Right atrium auricular region (tissue), 2 donors: ENCODE results near the gene BTF3L4. TPM values are rescaled to one million over a fixed set of nuclear protein-coding genes. Genes with fewer than 3 reads are reported as not detected.

Experiments used
- DNase-seq: peaks from one replicate; pipeline ENCODE4 v3.0.0-alpha.2; 2019; ENCODE audit warnings: low spot score
- H3K27ac ChIP-seq, 2 donors: fragments of 200-600 bp; sonication (generic); 1 replicate in 1 of 2; 2 replicates in 1 of 2; pipeline ENCODE4 v1.5.1; 2016 to 2019
- H3K27me3 ChIP-seq, 2 donors: fragments of 200-600 bp; sonication (generic); one replicate each; pipeline versions ENCODE4 v1.5.1 to v1.6.0; 2017 to 2019
- H3K36me3 ChIP-seq: fragments of 200-600 bp; sonication (generic); one replicate; pipeline ENCODE4 v1.5.1; 2016
- H3K4me1 ChIP-seq, 2 donors: fragments of 200-600 bp; sonication (generic); one replicate each; pipeline versions ENCODE4 v1.5.1 to v1.6.0; 2017 to 2019
- H3K4me3 ChIP-seq, 2 donors: fragments of 200-600 bp; sonication (generic); 1 replicate in 1 of 2; 2 replicates in 1 of 2; pipeline ENCODE4 v1.5.1; 2017 to 2019; ENCODE audit warnings: mild to moderate bottlenecking in 1 of 2, moderate library complexity in 1 of 2
- H3K9me3 ChIP-seq, 2 donors: fragments of 200-600 bp; sonication (generic); one replicate each; pipeline ENCODE4 v1.5.1; 2019
- CTCF ChIP-seq, 2 donors: fragments of 200-600 bp; sonication (generic); IDR thresholded peaks; one replicate each; pipeline ENCODE4 v1.5.1; 2019; ENCODE audit warnings: antibody characterized with exemption in 2 of 2
- total RNA-seq, 2 donors: library from RNA; depleted of rRNA; stranded (reverse); fragments of >200 nt; gene quantifications; one replicate each; pipeline ENCODE4 v1.1.0, GENCODE V29; 2016

The BTF3L4 gene
- total RNA-seq, 2 donors from 2014 or later: 37.9 to 38.9 TPM

- peak overlapping the region in 1 of 2 donors; percentile 15 for H3K27ac ChIP-seq
- TF ChIP-seq CTCF (IDR thresholded peaks at IDR 0.05): no peak
- H3K27me3 ChIP-seq: no peaks in the 10 kb centered on the region
- no peak overlapping the region for H3K4me3 ChIP-seq
- no peak for DNase-seq
- no peaks in the 10 kb centered on the region for H3K9me3 ChIP-seq
- H3K4me1 ChIP-seq: peaks cover 0 to 42% of the 10 kb centered on the region in 2 donors
- peaks cover 24% of the 10 kb centered on the region for H3K36me3 ChIP-seq
Observed at GRCh38 chr1:52057876-52058415, 1.9 kb downstream of the BTF3L4 start.

GRCh38 chr1:52059321-52059720 is 3.2 kb downstream of the BTF3L4 start:
- Histone ChIP-seq H3K27me3 (no peaks in the 10 kb centered on the region), H3K27ac (no peak overlapping the region), H3K4me3 (no peak overlapping the region), H3K4me1 (peaks cover 0 to 33% of the 10 kb centered on the region in 2 donors), H3K36me3 (peaks cover 36% of the 10 kb centered on the region), H3K9me3 (no peaks in the 10 kb centered on the region)
- DNase-seq: no peak
- TF ChIP-seq CTCF (IDR thresholded peaks at IDR 0.05): no peak

- H3K4me1 ChIP-seq: peaks cover 0 to 30% of the 10 kb centered on the region in 2 donors
- no peaks in the 10 kb centered on the region for H3K9me3 ChIP-seq
- no peak overlapping the region for H3K27ac ChIP-seq
- H3K36me3 ChIP-seq: peaks cover 41% of the 10 kb centered on the region
- no peaks in the 10 kb centered on the region for H3K27me3 ChIP-seq
- H3K4me3 ChIP-seq: no peak overlapping the region
- TF ChIP-seq CTCF (IDR thresholded peaks at IDR 0.05): no peak
- DNase-seq: no peak
Observed at GRCh38 chr1:52059888-52060287, 3.8 kb downstream of the BTF3L4 start.

- H3K36me3 ChIP-seq: peaks cover 50% of the 10 kb centered on the region
Observed at GRCh38 chr1:52060822-52061221, 4.7 kb downstream of the BTF3L4 start.

GRCh38 chr1:52063192-52063591 is 7.1 kb downstream of the BTF3L4 start:
- H3K27ac ChIP-seq: no peak overlapping the region
- no peak for DNase-seq
- no peak for TF ChIP-seq CTCF (IDR thresholded peaks at IDR 0.05)
- H3K36me3 ChIP-seq: peaks cover 73% of the 10 kb centered on the region
- H3K9me3 ChIP-seq: no peaks in the 10 kb centered on the region
- H3K4me3 ChIP-seq: no peak overlapping the region
- no peaks in the 10 kb centered on the region for H3K27me3 ChIP-seq
- peaks cover 0 to 10% of the 10 kb centered on the region in 2 donors for H3K4me1 ChIP-seq

More at GRCh38 chr1:52060822-52061221, 4.7 kb downstream of the BTF3L4 start:
- Histone ChIP-seq H3K27me3 (no peaks in the 10 kb centered on the region), H3K9me3 (no peaks in the 10 kb centered on the region), H3K27ac (no peak overlapping the region), H3K4me3 (no peak overlapping the region), H3K4me1 (peaks cover 0 to 25% of the 10 kb centered on the region in 2 donors)
- TF ChIP-seq CTCF (IDR thresholded peaks at IDR 0.05): no peak
- no peak for DNase-seq

GRCh38 chr1:52070704-52071103 is 14.6 kb downstream of the BTF3L4 start:
- TF ChIP-seq CTCF (IDR thresholded peaks at IDR 0.05): no peak
- Histone ChIP-seq H3K27ac (no peak overlapping the region), H3K36me3 (peaks cover 32% of the 10 kb centered on the region)

More at GRCh38 chr1:52070704-52071103, 14.6 kb downstream of the BTF3L4 start:
- H3K4me3 ChIP-seq: no peak overlapping the region
- no peaks in the 10 kb centered on the region for H3K27me3 ChIP-seq
- H3K9me3 ChIP-seq: no peaks in the 10 kb centered on the region
- no peak for DNase-seq
- no peaks in the 10 kb centered on the region for H3K4me1 ChIP-seq
